ENCODE measurements around the gene IPO4. TPM values are rescaled to one million over a fixed set of nuclear protein-coding genes. Genes with fewer than 3 reads are reported as not detected.

Gene IPO4
- total and polyA plus RNA-seq, 2 of the 4 experiments (the other 2 are of a cell fraction): 37.6 to 39.4 TPM

GRCh38 chr14:24130380-24130716 lies 58.3 kb downstream of the IPO4 start, which contains the start of gene FITM1:
FITM1 (plus strand) TSS chr14:24130659; CDS start chr14:24131564, 905 bp downstream.
- TF ChIP-seq FOS (IDR thresholded peaks at IDR 0.05; ENCODE audit: low read depth, low read length) (no peak), BHLHE40 (IDR thresholded peaks at IDR 0.05; ENCODE audit: low read depth, low read length) (no peak), MAFK (IDR thresholded peaks at IDR 0.05; ENCODE audit: low read depth, low read length) (no peak), NFE2L2 (IDR thresholded peaks at IDR 0.05; ENCODE audit: low read depth, low read length) (no peak), SMC3 (IDR thresholded peaks at IDR 0.05; ENCODE audit: low read depth, low read length) (no peak), RFX5 (IDR thresholded peaks at IDR 0.05; ENCODE audit: low read depth, low read length) (no peak), RCOR1 (IDR thresholded peaks at IDR 0.05; ENCODE audit: insufficient replicate concordance, low read length) (no peak), RAD21 (IDR thresholded peaks at IDR 0.05; ENCODE audit: low read length) (no peak), MXI1 (IDR thresholded peaks at IDR 0.05; ENCODE audit: borderline replicate concordance, low read depth, low read length) (no peak), POLR2A (IDR thresholded peaks at IDR 0.05; ENCODE audit: low read depth, low read length) (no peak), CHD1 (IDR thresholded peaks at IDR 0.05; ENCODE audit: low read depth, low read length) (no peak), CEBPB (IDR thresholded peaks at IDR 0.05; ENCODE audit: low read depth, low read length) (no peak)
- TF ChIP-seq, protein P1, sequence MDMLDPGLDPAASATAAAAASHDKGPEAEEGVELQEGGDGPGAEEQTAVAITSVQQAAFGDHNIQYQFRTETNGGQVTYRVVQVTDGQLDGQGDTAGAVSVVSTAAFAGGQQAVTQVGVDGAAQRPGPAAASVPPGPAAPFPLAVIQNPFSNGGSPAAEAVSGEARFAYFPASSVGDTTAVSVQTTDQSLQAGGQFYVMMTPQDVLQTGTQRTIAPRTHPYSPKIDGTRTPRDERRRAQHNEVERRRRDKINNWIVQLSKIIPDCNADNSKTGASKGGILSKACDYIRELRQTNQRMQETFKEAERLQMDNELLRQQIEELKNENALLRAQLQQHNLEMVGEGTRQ (IDR thresholded peaks at IDR 0.05; ENCODE audit: low read depth, low read length): no peak
- TF ChIP-seq, protein P2, sequence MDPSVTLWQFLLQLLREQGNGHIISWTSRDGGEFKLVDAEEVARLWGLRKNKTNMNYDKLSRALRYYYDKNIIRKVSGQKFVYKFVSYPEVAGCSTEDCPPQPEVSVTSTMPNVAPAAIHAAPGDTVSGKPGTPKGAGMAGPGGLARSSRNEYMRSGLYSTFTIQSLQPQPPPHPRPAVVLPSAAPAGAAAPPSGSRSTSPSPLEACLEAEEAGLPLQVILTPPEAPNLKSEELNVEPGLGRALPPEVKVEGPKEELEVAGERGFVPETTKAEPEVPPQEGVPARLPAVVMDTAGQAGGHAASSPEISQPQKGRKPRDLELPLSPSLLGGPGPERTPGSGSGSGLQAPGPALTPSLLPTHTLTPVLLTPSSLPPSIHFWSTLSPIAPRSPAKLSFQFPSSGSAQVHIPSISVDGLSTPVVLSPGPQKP (IDR thresholded peaks at IDR 0.05; ENCODE audit: borderline replicate concordance, low read depth, low read length): no peak
- H3K9ac ChIP-seq (ENCODE audit: low read depth, low read length): no peak within 1 kb of the TSS
- H2BK120ac ChIP-seq (ENCODE audit: low read depth, low read length): no peak within 1 kb of the TSS
- H4K8ac ChIP-seq (ENCODE audit: low read depth in 2 of 2, low read length in 2 of 2): no peak within 1 kb of the TSS
- no peak within 1 kb of the TSS for H2AK9ac ChIP-seq (replicated peaks; ENCODE audit: low read depth, low read length, poor library complexity)
- CTCF ChIA-PET: no interaction called here
- H2AK5ac ChIP-seq (ENCODE audit: low read depth, low read length): no peak within 1 kb of the TSS
- H3K4me2 ChIP-seq (ENCODE audit: low read depth, low read length): no peak within 1 kb of the TSS
- no peak within 1 kb of the TSS for H2BK20ac ChIP-seq (ENCODE audit: low read depth, low read length)
- H3K9me1 ChIP-seq (ENCODE audit: insufficient read depth, low read length): no peaks in the 10 kb centered on the region
- no peaks in the 10 kb centered on the region for H4K20me1 ChIP-seq (ENCODE audit: insufficient read depth, low read length)
- intact Hi-C loops (cut with micrococcal nuclease): no loop called here
- no peak for DNase-seq
- no peak within 1 kb of the TSS for H4K5ac ChIP-seq (ENCODE audit: low read depth, low read length)
- H4K91ac ChIP-seq (ENCODE audit: insufficient read depth, low read depth, low read length): no peak within 1 kb of the TSS
- WGBS, 2 experiments (ENCODE audit: extremely low coverage in 2 of 2, insufficient read length in 1 of 2): 92% methylated on average over 3 of the region's 5 CpGs; no CpG with 5 or more reads in 1 of the 2 experiments
- no TSS peak for BruUV-seq (replicated peaks)
- no peak within 1 kb of the TSS for H3K56ac ChIP-seq (ENCODE audit: extremely low read depth, insufficient read depth, low read length)
- no peaks in the 10 kb centered on the region for H3K27me3 ChIP-seq (ENCODE audit: control insufficient read depth, insufficient read depth, low read length)
- no peak within 1 kb of the TSS for H3K18ac ChIP-seq (ENCODE audit: low read depth, low read length)
- in situ Hi-C loops (cut with MboI; ENCODE audit: low sequenced_read_pairs): loop anchor here (10.0 to 25.0 kb wide), 3 partner anchors 304 to 1043 kb away; partner anchors contain the start of genes ACIN1, BCL2L2, C14orf119 and PABPN1
- no peak within 1 kb of the TSS for H3K14ac ChIP-seq (replicated peaks; ENCODE audit: low read depth, low read length)
- no peak within 1 kb of the TSS for H2AFZ ChIP-seq (replicated peaks; ENCODE audit: low read length, poor library complexity)
- no peaks in the 10 kb centered on the region for H3K9me3 ChIP-seq (ENCODE audit: control insufficient read depth, insufficient read depth, low read length)
- no peaks in the 10 kb centered on the region for H3K79me1 ChIP-seq (ENCODE audit: low read depth in 1 of 2, low read length in 2 of 2)
- no peak for ATAC-seq (ENCODE audit: low read depth)
- no peak within 1 kb of the TSS for H3K27ac ChIP-seq (ENCODE audit: insufficient read depth, low read length)
- H3K4me1 ChIP-seq (ENCODE audit: control insufficient read depth, insufficient read depth, low read length): no peaks in the 10 kb centered on the region; the same call in 1 of the 2 replicates
- no peaks in the 10 kb centered on the region for H3K36me3 ChIP-seq (ENCODE audit: control insufficient read depth, insufficient read depth, low read length)
- H2BK15ac ChIP-seq (ENCODE audit: low read depth, low read length): no peak within 1 kb of the TSS
- POLR2A ChIA-PET (ENCODE audit: unreplicated experiment): no interaction called here
- H3K23ac ChIP-seq (ENCODE audit: low read depth, low read length): no peak within 1 kb of the TSS
- dilution Hi-C loops (cut with HindIII; ENCODE audit: low sequenced_read_pairs, unreplicated experiment): no loop called here
- no peak within 1 kb of the TSS for H2BK5ac ChIP-seq (ENCODE audit: low read depth, low read length, poor library complexity, severe bottlenecking)
- no peak within 1 kb of the TSS for H3K4me3 ChIP-seq (ENCODE audit: insufficient read depth, low read depth, low read length)
- H3K4ac ChIP-seq (ENCODE audit: low read depth, low read length): no peak within 1 kb of the TSS
